Measurements from ENCODE around the gene CDH4.

The CDH4 gene

GRCh38 chr20:61954276-61955021 is 702.4 kb downstream of the CDH4 start:
- DNase-seq (ENCODE audit: low read depth in 2 of 2) = no peak

GRCh38 chr20:61955668-61956395 is 703.8 kb downstream of the CDH4 start:
- DNase-seq (ENCODE audit: low read depth in 2 of 2) = no peak

- DNase-seq (ENCODE audit: low read depth in 2 of 2) = no peak
Observed at GRCh38 chr20:61956396-61957342, 704.6 kb downstream of the CDH4 start.

GRCh38 chr20:61957961-61958715 is 706.1 kb downstream of the CDH4 start:
- no peak for DNase-seq (ENCODE audit: low read depth in 2 of 2)

- no peak for DNase-seq (ENCODE audit: low read depth in 2 of 2)
Observed at GRCh38 chr20:61958773-61959700, 707.0 kb downstream of the CDH4 start.

GRCh38 chr20:61960836-61961235 is 708.8 kb downstream of the CDH4 start:
- no peak for DNase-seq (ENCODE audit: low read depth in 2 of 2)

- DNase-seq (ENCODE audit: low read depth in 2 of 2) = no peak
Observed at GRCh38 chr20:61963149-61963548, 711.1 kb downstream of the CDH4 start.

- no peak for DNase-seq (ENCODE audit: low read depth in 2 of 2)
Observed at GRCh38 chr20:61963885-61964674, 712.0 kb downstream of the CDH4 start.

GRCh38 chr20:61964675-61965605 is 712.9 kb downstream of the CDH4 start:
- DNase-seq (ENCODE audit: low read depth in 2 of 2) = no peak

GRCh38 chr20:61965606-61966491 is 713.8 kb downstream of the CDH4 start:
- DNase-seq (ENCODE audit: low read depth in 2 of 2) = no peak

- no peak for DNase-seq (ENCODE audit: low read depth in 2 of 2)
Observed at GRCh38 chr20:61966492-61967244, 714.6 kb downstream of the CDH4 start.

GRCh38 chr20:61967300-61967699 is 715.2 kb downstream of the CDH4 start:
- no peak for DNase-seq (ENCODE audit: low read depth in 2 of 2)

GRCh38 chr20:61968036-61968810 is 716.2 kb downstream of the CDH4 start:
- no peak for DNase-seq (ENCODE audit: low read depth in 2 of 2)

GRCh38 chr20:61968932-61969331 is 716.9 kb downstream of the CDH4 start:
- no peak for DNase-seq (ENCODE audit: low read depth in 2 of 2)

- no peak for DNase-seq (ENCODE audit: low read depth in 2 of 2)
Observed at GRCh38 chr20:61969806-61970205, 717.7 kb downstream of the CDH4 start.

GRCh38 chr20:61970357-61970756 is 718.3 kb downstream of the CDH4 start:
- no peak for DNase-seq (ENCODE audit: low read depth in 2 of 2)

Data from fibroblast of skin of left quadriceps (primary cell).